ENCODE data around the gene DENND6A. TPM values are rescaled to one million over a fixed set of nuclear protein-coding genes. Genes with fewer than 3 reads are reported as not detected.

The DENND6A gene
- total RNA-seq, 2 experiments from 2014 or later, result 67.2 to 74.4 TPM

DNA sequence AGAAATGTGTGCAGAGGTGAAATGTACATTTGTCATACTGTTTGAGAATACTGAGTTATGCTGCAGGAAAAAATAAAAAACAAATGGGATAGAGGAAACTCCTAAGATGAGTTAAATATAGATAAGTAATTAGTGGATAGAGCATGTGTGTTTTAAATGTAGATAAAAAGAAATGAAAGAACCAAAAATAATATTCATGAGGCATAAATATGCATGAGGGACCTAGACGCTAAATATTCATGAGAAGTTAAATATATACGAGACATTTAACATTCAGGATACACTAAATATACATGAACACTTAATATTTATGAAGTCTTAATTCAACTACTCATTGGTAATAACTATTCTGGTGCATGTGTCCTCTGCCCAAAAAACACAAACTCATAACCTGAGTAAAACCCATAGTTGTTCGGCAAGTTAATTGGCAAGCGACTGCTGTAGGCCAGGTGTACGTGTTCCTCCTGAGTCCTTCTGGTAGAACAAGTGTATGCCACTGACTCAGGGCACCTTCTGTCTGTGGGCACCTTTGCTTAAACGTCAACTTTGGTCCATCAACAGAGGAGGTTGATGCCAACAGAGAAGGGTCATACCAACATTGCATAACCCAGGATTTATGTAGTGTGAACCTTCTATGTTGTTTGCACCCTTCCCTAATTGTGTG is 24.5 kb upstream of the DENND6A start:
- no peaks in the 10 kb centered on the region for H3K4me1 Mint-ChIP-seq (ENCODE audit: low read depth)
- ATAC-seq (ENCODE audit: poor library complexity), result no peak
- no peaks in the 10 kb centered on the region for H3K9me3 Mint-ChIP-seq
- intact Hi-C loops (cut with DNase I, micrococcal nuclease), result no loop called here
- Histone ChIP-seq H3K36me3 (ENCODE audit: insufficient read depth, low read length) (no peaks in the 10 kb centered on the region), H3K27me3 (ENCODE audit: control insufficient read depth in 1 of 2, insufficient read depth in 2 of 2, low read length in 2 of 2) (no peaks in the 10 kb centered on the region), H3K27ac (ENCODE audit: low read depth in 1 of 2, low read length in 2 of 2) (no peak overlapping the region), H3K9me3 (ENCODE audit: control insufficient read depth in 1 of 2, insufficient read depth in 1 of 2, low read length in 2 of 2) (no peaks in the 10 kb centered on the region), H3K4me1 (ENCODE audit: insufficient read depth, low read length) (no peaks in the 10 kb centered on the region), H3K4me3 (ENCODE audit: low read length) (no peak overlapping the region)
- no peak overlapping the region for H3K27ac Mint-ChIP-seq
- TF ChIP-seq, protein P1, sequence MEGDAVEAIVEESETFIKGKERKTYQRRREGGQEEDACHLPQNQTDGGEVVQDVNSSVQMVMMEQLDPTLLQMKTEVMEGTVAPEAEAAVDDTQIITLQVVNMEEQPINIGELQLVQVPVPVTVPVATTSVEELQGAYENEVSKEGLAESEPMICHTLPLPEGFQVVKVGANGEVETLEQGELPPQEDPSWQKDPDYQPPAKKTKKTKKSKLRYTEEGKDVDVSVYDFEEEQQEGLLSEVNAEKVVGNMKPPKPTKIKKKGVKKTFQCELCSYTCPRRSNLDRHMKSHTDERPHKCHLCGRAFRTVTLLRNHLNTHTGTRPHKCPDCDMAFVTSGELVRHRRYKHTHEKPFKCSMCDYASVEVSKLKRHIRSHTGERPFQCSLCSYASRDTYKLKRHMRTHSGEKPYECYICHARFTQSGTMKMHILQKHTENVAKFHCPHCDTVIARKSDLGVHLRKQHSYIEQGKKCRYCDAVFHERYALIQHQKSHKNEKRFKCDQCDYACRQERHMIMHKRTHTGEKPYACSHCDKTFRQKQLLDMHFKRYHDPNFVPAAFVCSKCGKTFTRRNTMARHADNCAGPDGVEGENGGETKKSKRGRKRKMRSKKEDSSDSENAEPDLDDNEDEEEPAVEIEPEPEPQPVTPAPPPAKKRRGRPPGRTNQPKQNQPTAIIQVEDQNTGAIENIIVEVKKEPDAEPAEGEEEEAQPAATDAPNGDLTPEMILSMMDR (IDR thresholded peaks at IDR 0.05), result no peak
- H3K36me3 Mint-ChIP-seq (ENCODE audit: low read depth), result no peaks in the 10 kb centered on the region
- ChIA-PET CTCF (no interaction called here), POLR2A (no interaction called here)
- no peaks in the 10 kb centered on the region for H3K27me3 Mint-ChIP-seq
- no peak for DNase-seq
- H3K4me3 Mint-ChIP-seq, result no peak overlapping the region

DNA sequence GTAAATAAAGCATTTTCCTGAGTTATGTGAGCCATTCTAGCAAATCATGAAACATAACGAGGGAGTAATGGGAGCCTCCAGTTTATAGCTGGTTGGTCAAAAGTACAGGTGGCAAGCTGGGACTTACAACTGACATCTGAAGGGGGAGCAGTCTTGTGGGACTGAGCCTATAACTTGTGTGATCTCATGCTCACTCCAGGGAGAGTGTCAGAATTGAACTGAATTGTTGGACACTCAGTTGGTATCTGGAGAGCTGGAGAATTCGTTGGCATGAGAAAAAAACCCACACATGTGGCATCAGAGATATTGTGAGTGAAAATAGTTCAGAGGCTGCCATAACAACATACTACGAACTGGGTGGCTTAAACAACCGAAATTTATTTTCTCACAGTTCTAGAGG is 22.8 kb upstream of the DENND6A start:
- no peak for ATAC-seq (ENCODE audit: poor library complexity)
- Histone ChIP-seq H3K36me3 (ENCODE audit: insufficient read depth, low read length) (no peaks in the 10 kb centered on the region), H3K4me1 (ENCODE audit: insufficient read depth, low read length) (no peaks in the 10 kb centered on the region), H3K27ac (ENCODE audit: low read depth in 1 of 2, low read length in 2 of 2) (no peak overlapping the region), H3K4me3 (ENCODE audit: low read length) (no peak overlapping the region), H3K27me3 (ENCODE audit: control insufficient read depth in 1 of 2, insufficient read depth in 2 of 2, low read length in 2 of 2) (no peaks in the 10 kb centered on the region), H3K9me3 (ENCODE audit: control insufficient read depth in 1 of 2, insufficient read depth in 1 of 2, low read length in 2 of 2) (no peaks in the 10 kb centered on the region)
- Mint-ChIP-seq H3K4me1 (ENCODE audit: low read depth) (no peaks in the 10 kb centered on the region), H3K27ac (no peak overlapping the region), H3K4me3 (no peak overlapping the region), H3K9me3 (no peaks in the 10 kb centered on the region), H3K27me3 (no peaks in the 10 kb centered on the region), H3K36me3 (ENCODE audit: low read depth) (no peaks in the 10 kb centered on the region)
- CTCF ChIA-PET, result no interaction called here
- POLR2A ChIA-PET, result no interaction called here
- no peak for DNase-seq
- intact Hi-C loops (cut with DNase I, micrococcal nuclease), result no loop called here
- TF ChIP-seq, protein P1 (IDR thresholded peaks at IDR 0.05), result no peak

DNA sequence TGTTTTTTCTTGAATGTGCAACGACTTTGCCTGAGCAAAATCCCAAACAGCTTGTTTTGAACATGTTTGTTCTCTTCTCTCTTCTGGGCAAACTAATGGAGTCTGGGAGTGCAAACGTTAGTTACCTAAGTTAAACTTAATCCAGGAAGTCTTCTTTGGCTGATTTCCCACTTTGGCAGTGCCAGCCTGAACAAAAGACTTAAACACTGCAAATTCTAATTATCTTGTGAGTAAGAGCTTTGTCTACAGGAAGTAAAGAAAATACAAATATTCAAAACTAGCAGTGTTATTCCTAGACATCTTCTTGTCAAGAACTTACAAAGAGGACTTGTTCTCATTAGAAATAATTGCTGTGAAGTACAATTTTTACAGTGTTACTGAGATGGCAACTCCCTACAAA is 16.7 kb upstream of the DENND6A start:
- Histone ChIP-seq H3K27ac (ENCODE audit: low read depth in 1 of 2, low read length in 2 of 2) (no peak overlapping the region), H3K4me1 (ENCODE audit: insufficient read depth, low read length) (no peaks in the 10 kb centered on the region), H3K27me3 (ENCODE audit: control insufficient read depth in 1 of 2, insufficient read depth in 2 of 2, low read length in 2 of 2) (no peaks in the 10 kb centered on the region), H3K9me3 (ENCODE audit: control insufficient read depth in 1 of 2, insufficient read depth in 1 of 2, low read length in 2 of 2) (no peaks in the 10 kb centered on the region), H3K4me3 (ENCODE audit: low read length) (no peak overlapping the region), H3K36me3 (ENCODE audit: insufficient read depth, low read length) (no peaks in the 10 kb centered on the region)
- Mint-ChIP-seq H3K4me1 (ENCODE audit: low read depth) (no peaks in the 10 kb centered on the region), H3K27ac (no peak overlapping the region), H3K9me3 (no peaks in the 10 kb centered on the region), H3K36me3 (ENCODE audit: low read depth) (no peaks in the 10 kb centered on the region), H3K4me3 (no peak overlapping the region), H3K27me3 (no peaks in the 10 kb centered on the region)
- ATAC-seq (ENCODE audit: poor library complexity) (no peak), DNase-seq (no peak)
- ChIA-PET CTCF (no interaction called here), POLR2A (interaction anchor here (1.3 kb wide), 1 partner anchor 46 kb away, joined by 3 read pairs; the partner anchor contains the start of gene SLMAP)
- TF ChIP-seq, protein P1 (IDR thresholded peaks at IDR 0.05), result no peak
- intact Hi-C loops (cut with DNase I, micrococcal nuclease), result no loop called here

Measured in CD4-positive, alpha-beta T cell (primary cell).